ENCODE measurements around the gene CEP131.

Gene CEP131

GRCh38 chr17:81241203-81241602 is 18.4 kb upstream of the CEP131 start:
- peaks cover 26% of the 10 kb centered on the region for H3K79me2 ChIP-seq
- no peaks in the 10 kb centered on the region for H3K27me3 ChIP-seq (ENCODE audit: control insufficient read depth, insufficient read depth, low read length)
- no peaks in the 10 kb centered on the region for H3K9me3 ChIP-seq (ENCODE audit: control insufficient read depth, low read length)
- H3K4me3 ChIP-seq (ENCODE audit: low read depth, low read length) = no peak overlapping the region
- no peak overlapping the region for H3K9ac ChIP-seq
- TF ChIP-seq CTCF (IDR thresholded peaks at IDR 0.05) = no peak
- no peak overlapping the region for H3K27ac ChIP-seq
- H3K36me3 ChIP-seq (ENCODE audit: control insufficient read depth, insufficient read depth, low read length) = no peaks in the 10 kb centered on the region
- H3K4me1 ChIP-seq = peaks cover 17% of the 10 kb centered on the region
- H2AFZ ChIP-seq = no peak overlapping the region
- H3K4me2 ChIP-seq (ENCODE audit: low read length) = no peak overlapping the region

GRCh38 chr17:81240761-81241160 is 18.0 kb upstream of the CEP131 start:
- Histone ChIP-seq H3K4me1 (peaks cover 17% of the 10 kb centered on the region), H3K27me3 (ENCODE audit: control insufficient read depth, insufficient read depth, low read length) (no peaks in the 10 kb centered on the region), H2AFZ (no peak overlapping the region), H3K27ac (no peak overlapping the region), H3K4me3 (ENCODE audit: low read depth, low read length) (no peak overlapping the region), H3K4me2 (ENCODE audit: low read length) (no peak overlapping the region), H3K36me3 (ENCODE audit: control insufficient read depth, insufficient read depth, low read length) (no peaks in the 10 kb centered on the region), H3K9ac (no peak overlapping the region), H3K9me3 (ENCODE audit: control insufficient read depth, low read length) (no peaks in the 10 kb centered on the region), H3K79me2 (peaks cover 26% of the 10 kb centered on the region)
- TF ChIP-seq CTCF (IDR thresholded peaks at IDR 0.05) = no peak

- Histone ChIP-seq H2AFZ (peak overlapping the region; percentile 68), H3K27ac (peak overlapping the region; percentile 53), H3K9me3 (ENCODE audit: control insufficient read depth, low read length) (no peaks in the 10 kb centered on the region), H3K36me3 (ENCODE audit: control insufficient read depth, insufficient read depth, low read length) (no peaks in the 10 kb centered on the region), H3K27me3 (ENCODE audit: control insufficient read depth, insufficient read depth, low read length) (no peaks in the 10 kb centered on the region), H3K4me1 (peaks cover 17% of the 10 kb centered on the region), H3K4me3 (ENCODE audit: low read depth, low read length) (peak overlapping the region; percentile 85), H3K9ac (peak overlapping the region; percentile 15), H3K4me2 (ENCODE audit: low read length) (peak overlapping the region; percentile 90), H3K79me2 (peaks cover 28% of the 10 kb centered on the region)
- TF ChIP-seq CTCF (IDR thresholded peaks at IDR 0.05) = no peak
These were observed 17.2 kb upstream of the CEP131 start for GRCh38 chr17:81239714-81240555.

- no peaks in the 10 kb centered on the region for H3K9me3 ChIP-seq (ENCODE audit: control insufficient read depth, low read length)
- H3K4me1 ChIP-seq = peaks cover 17% of the 10 kb centered on the region
- TF ChIP-seq CTCF (IDR thresholded peaks at IDR 0.05) = no peak
- H3K4me2 ChIP-seq (ENCODE audit: low read length) = peak within 1 kb of the TSS; percentile 92
- H3K27ac ChIP-seq = peak within 1 kb of the TSS; percentile 53
- H3K4me3 ChIP-seq (ENCODE audit: low read depth, low read length) = peak within 1 kb of the TSS; percentile 85
- H3K36me3 ChIP-seq (ENCODE audit: control insufficient read depth, insufficient read depth, low read length) = no peaks in the 10 kb centered on the region
- peak within 1 kb of the TSS; percentile 91 for H3K9ac ChIP-seq
- no peaks in the 10 kb centered on the region for H3K27me3 ChIP-seq (ENCODE audit: control insufficient read depth, insufficient read depth, low read length)
- H3K79me2 ChIP-seq = peaks cover 28% of the 10 kb centered on the region
- peak within 1 kb of the TSS; percentile 97 for H2AFZ ChIP-seq
These were observed 16.3 kb upstream of the CEP131 start, which contains the start of the genes NDUFAF8 and TEPSIN for GRCh38 chr17:81238815-81239713. TSS of gene NDUFAF8 (plus strand) at chr17:81239318. CDS start at chr17:81239364, 46 bp downstream. TSS of gene TEPSIN (minus strand) at chr17:81239055. CDS start at chr17:81239033, 22 bp downstream.

All from parathyroid adenoma (tissue), 2 donors.